A549 (cell line): ENCODE data around the gene KRTAP22-1. TPM values are rescaled to one million over a fixed set of nuclear protein-coding genes. Genes with fewer than 3 reads are reported as not detected.

Source experiments
- ATAC-seq, 2 experiments: fragments of 200-7000 bp in 1 of 2; fragments of >200 bp in 1 of 2; cut with Nextera tagmentation in 1 of 2; cut with Tn5 transposase in 1 of 2; 3 replicates each; pipeline versions ENCODE4 v1.8.0 to v1.9.1; 2018 to 2020; ENCODE audit warnings: mild to moderate bottlenecking in 1 of 2, moderate library complexity in 1 of 2
- CTCF ChIA-PET: fragments of 300-600 bp; sonication (Branson Sonifier 250); formaldehyde crosslinking; extraction: SDS; loops from one replicate; lab custom pipeline; 2021; ENCODE audit warnings: antibody characterized with exemption, inconsistent platforms; lab: Yijun Ruan, JAX
- POLR2A ChIA-PET: fragments of 350-600 bp; formaldehyde crosslinking; extraction: SDS; loops from one replicate; lab custom pipeline; 2021; ENCODE audit warnings: antibody characterized with exemption, inconsistent platforms; lab: Yijun Ruan, JAX
- DNase-seq, 2 experiments: peaks; one replicate each; pipeline versions ENCODE4 v3.0.0 to v3.0.0-alpha.2; 2011 to 2016; ENCODE audit warnings: low read depth in 1 of 2, low spot score in 1 of 2
- FAIRE-seq: peaks from 2 replicates; lab custom pipeline; 2011; peaks lifted over from hg19 to GRCh38; lab: Jason Lieb, UNC
- H3K27ac ChIP-seq, 2 experiments: fragments of >200 bp; sonication (Bioruptor Twin); formaldehyde crosslinking; 3 replicates each; pipeline ENCODE4 v1.5.1; 2016 to 2017
- H3K4me1 ChIP-seq: fragments of >200 bp; sonication (Bioruptor Twin); formaldehyde crosslinking; 3 replicates; pipeline ENCODE4 v1.6.1; 2016
- H3K4me2 ChIP-seq: fragments of >200 bp; sonication (Bioruptor Twin); formaldehyde crosslinking; 3 replicates; pipeline ENCODE4 v1.6.1; 2016
- H3K4me3 ChIP-seq: fragments of >200 bp; sonication (Bioruptor Twin); formaldehyde crosslinking; 3 replicates; pipeline ENCODE4 v1.5.1; 2016
- H3K9me3 ChIP-seq: fragments of >200 bp; sonication (Bioruptor Twin); formaldehyde crosslinking; 3 replicates; pipeline ENCODE4 v1.6.1; 2016
- CEBPB ChIP-seq, 2 experiments: fragments of >200 bp in 1 of 2; sonication (Bioruptor Twin) in 1 of 2; formaldehyde crosslinking in 1 of 2; IDR thresholded peaks; 2 replicates each; pipeline ENCODE4 v1.6.1; 2012 to 2016
- CHD2 ChIP-seq: fragments of 150-350 bp; IDR thresholded peaks from 2 replicates; pipeline ENCODE4 v1.6.1; 2014; ENCODE audit warnings: low read length; ENCODE audit not compliant: partially characterized antibody
- CHD4 ChIP-seq: fragments of 200-600 bp; sonication (generic); IDR thresholded peaks from 2 replicates; pipeline ENCODE4 v1.6.1; 2016; ENCODE audit warnings: antibody characterized with exemption, mild to moderate bottlenecking, borderline replicate concordance
- ESRRA ChIP-seq: fragments of 150-350 bp; IDR thresholded peaks from 2 replicates; pipeline ENCODE4 v1.6.1; 2014; ENCODE audit warnings: mild to moderate bottlenecking, low read length, borderline replicate concordance
- FOSL2 ChIP-seq, 2 experiments: fragments of 450-650 bp in 1 of 2; fragments of >200 bp in 1 of 2; sonication (Bioruptor Twin) in 1 of 2; formaldehyde crosslinking; IDR thresholded peaks; 2 replicates each; pipeline versions ENCODE4 v1.5.0 to v1.6.1; 2016 to 2020; ENCODE audit warnings: mild to moderate bottlenecking in 1 of 2, moderate library complexity in 1 of 2
- HEYL ChIP-seq: fragments of 250-450 bp; sonication (Bioruptor Pico); IDR thresholded peaks from 2 replicates; pipeline ENCODE4 v1.8.0; 2021; ENCODE audit warnings: mild to moderate bottlenecking, moderate library complexity
- HOXA7 ChIP-seq: fragments of 250-450 bp; sonication (Bioruptor Pico); IDR thresholded peaks from 2 replicates; pipeline ENCODE4 v1.5.0; 2020; ENCODE audit warnings: mild to moderate bottlenecking, moderate library complexity
- HOXB13 ChIP-seq: fragments of 250-450 bp; sonication (Bioruptor Pico); IDR thresholded peaks from 2 replicates; pipeline ENCODE4 v1.5.0; 2020; ENCODE audit warnings: low read depth, mild to moderate bottlenecking, moderate library complexity
- HOXB5 ChIP-seq: fragments of 250-450 bp; sonication (Bioruptor Pico); IDR thresholded peaks from 2 replicates; pipeline ENCODE4 v1.5.0; 2020; ENCODE audit warnings: mild to moderate bottlenecking, moderate library complexity
- JUN ChIP-seq, 2 experiments: fragments of >200 bp; sonication (Bioruptor Twin); formaldehyde crosslinking; IDR thresholded peaks; 2 replicates in 1 of 2; 3 replicates in 1 of 2; pipeline ENCODE4 v1.6.1; 2016 to 2017
- MAFK ChIP-seq: fragments of 450-650 bp; IDR thresholded peaks from 2 replicates; pipeline ENCODE4 v1.6.1; 2014; ENCODE audit not compliant: partially characterized antibody
- NFE2L2 ChIP-seq: fragments of 150-350 bp; conservative IDR thresholded peaks from 2 replicates; pipeline ENCODE4 v1.6.1; 2014; ENCODE audit warnings: low read length
- NPAS2 ChIP-seq: fragments of 250-450 bp; sonication (Bioruptor Pico); IDR thresholded peaks from 2 replicates; pipeline ENCODE4 v1.8.0; 2022; ENCODE audit warnings: mild to moderate bottlenecking, moderate library complexity, borderline replicate concordance
- POLR2AphosphoS2 ChIP-seq: conservative IDR thresholded peaks from 2 replicates; pipeline ENCODE4 v1.6.1; 2012; ENCODE audit warnings: low read length, improper control_type of control experiment, inconsistent platforms
- RAD21 ChIP-seq, 2 experiments: fragments of >200 bp in 1 of 2; sonication (Bioruptor Twin) in 1 of 2; formaldehyde crosslinking in 1 of 2; IDR thresholded peaks in 1 of 2; conservative IDR thresholded peaks in 1 of 2; 2 replicates in 1 of 2; 3 replicates in 1 of 2; pipeline ENCODE4 v1.6.1; 2012 to 2018; ENCODE audit warnings: inconsistent platforms in 1 of 2
- RARB ChIP-seq: fragments of 250-450 bp; sonication (Bioruptor Pico); IDR thresholded peaks from 2 replicates; pipeline ENCODE4 v1.8.0; 2021; ENCODE audit warnings: mild to moderate bottlenecking, moderate library complexity
- RCOR1 ChIP-seq: fragments of 150-350 bp; IDR thresholded peaks from 2 replicates; pipeline ENCODE4 v1.6.1; 2014; ENCODE audit warnings: antibody characterized with exemption, low read length, low read depth
- RFX5 ChIP-seq: fragments of 450-650 bp; IDR thresholded peaks from 2 replicates; pipeline ENCODE4 v1.7.1; 2014; ENCODE audit warnings: antibody characterized with exemption, mild to moderate bottlenecking, moderate library complexity
- SMC3 ChIP-seq: fragments of >200 bp; sonication (Bioruptor Twin); formaldehyde crosslinking; IDR thresholded peaks from 3 replicates; pipeline ENCODE4 v1.6.1; 2018; ENCODE audit warnings: inconsistent platforms
- ZSCAN20 ChIP-seq: fragments of 250-450 bp; sonication (Bioruptor Pico); IDR thresholded peaks from 2 replicates; pipeline ENCODE4 v1.8.0; 2022; ENCODE audit warnings: mild to moderate bottlenecking, moderate library complexity
- WGBS: methylation state at CpG from one replicate; pipeline ENCODE4 v1.1.6; 2017; ENCODE audit errors: missing lambda C conversion rate; 5-methylcytosine and 5-hydroxymethylcytosine counted together
- polyA plus RNA-seq, 4 experiments: library from polyadenylated mRNA; depleted of rRNA in 3 of 4; stranded (reverse); fragments of >200 nt; fragmentation: RNase III in 1 of 4; extraction: RNeasy Plus Mini Kit Qiagen cat#74134 plus additional on column Dnase treatment in 1 of 4; gene quantifications; 2 replicates in 3 of 4; 3 replicates in 1 of 4; pipeline ENCODE4 v1.2.3, GENCODE V29; 2011 to 2017
- TF ChIP-seq, protein P1 (sequence below): fragments of 250-450 bp; sonication (Bioruptor Pico); IDR thresholded peaks from 2 replicates; pipeline ENCODE4 v1.5.0; 2021; ENCODE audit warnings: mild to moderate bottlenecking, moderate library complexity, borderline replicate concordance
- TF ChIP-seq, protein P2 (sequence below): fragments of 200-600 bp; sonication (generic); IDR thresholded peaks from 2 replicates; pipeline ENCODE4 v1.6.1; 2016; ENCODE audit warnings: antibody characterized with exemption, mild to moderate bottlenecking, moderate library complexity
- TF ChIP-seq, protein P3 (sequence below): fragments of >200 bp; sonication (Bioruptor Twin); formaldehyde crosslinking; IDR thresholded peaks from 2 replicates; pipeline ENCODE4 v1.6.1; 2016
- TF ChIP-seq, protein P4 (sequence below): IDR thresholded peaks from 2 replicates; pipeline ENCODE4 v1.6.1; 2012

KRTAP22-1 gene
- polyA plus RNA-seq, 2 of the 4 experiments (the other 2 are of a cell fraction) = not detected

DNA sequence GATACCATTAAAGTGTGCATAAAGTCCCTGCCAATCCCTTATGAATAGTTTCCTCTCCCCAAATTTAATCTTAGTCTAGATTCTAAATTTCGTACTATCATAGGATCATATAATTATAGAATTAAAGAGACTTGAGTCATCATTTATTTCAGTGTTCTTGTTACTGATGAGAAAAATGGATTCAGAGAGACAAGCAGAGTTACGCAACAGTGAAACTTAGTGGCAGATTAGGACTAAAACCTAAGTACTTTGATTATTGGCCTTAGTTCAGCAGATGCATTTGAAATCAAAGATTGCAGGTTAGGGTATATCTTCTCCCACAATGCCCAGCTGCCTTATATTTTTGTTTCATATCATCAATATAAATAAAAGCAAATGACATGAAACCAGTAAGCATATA is 38.9 kb upstream of the KRTAP22-1 start:
- no peak for ATAC-seq
- CTCF ChIA-PET = no interaction called here
- 8% methylated on average over 2 of the region's 2 CpGs for WGBS

DNA sequence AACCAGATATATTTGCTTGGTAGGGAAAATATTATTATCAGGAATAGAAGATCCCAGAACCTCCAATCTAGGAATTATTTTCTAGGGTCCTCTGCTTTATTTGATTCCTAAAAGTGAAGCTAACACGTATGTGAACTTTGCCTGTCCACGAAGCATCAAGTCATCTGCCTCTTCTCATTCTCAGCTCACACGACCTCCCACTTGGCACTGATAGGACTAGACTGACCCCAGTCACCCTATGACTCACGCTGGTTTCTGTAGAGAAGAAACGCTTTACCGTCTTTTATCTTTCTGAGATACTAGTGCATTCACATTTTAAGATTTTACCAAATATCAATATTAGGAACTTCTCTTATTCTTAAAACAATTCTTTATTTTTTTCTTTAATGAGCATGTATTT is 37.8 kb upstream of the KRTAP22-1 start:
- ChIA-PET POLR2A (no interaction called here), CTCF (no interaction called here)
- Histone ChIP-seq H3K27ac (no peak overlapping the region), H3K4me2 (no peak overlapping the region), H3K4me3 (no peak overlapping the region), H3K9me3 (no peaks in the 10 kb centered on the region), H3K4me1 (no peaks in the 10 kb centered on the region)
- TF ChIP-seq, protein P1, sequence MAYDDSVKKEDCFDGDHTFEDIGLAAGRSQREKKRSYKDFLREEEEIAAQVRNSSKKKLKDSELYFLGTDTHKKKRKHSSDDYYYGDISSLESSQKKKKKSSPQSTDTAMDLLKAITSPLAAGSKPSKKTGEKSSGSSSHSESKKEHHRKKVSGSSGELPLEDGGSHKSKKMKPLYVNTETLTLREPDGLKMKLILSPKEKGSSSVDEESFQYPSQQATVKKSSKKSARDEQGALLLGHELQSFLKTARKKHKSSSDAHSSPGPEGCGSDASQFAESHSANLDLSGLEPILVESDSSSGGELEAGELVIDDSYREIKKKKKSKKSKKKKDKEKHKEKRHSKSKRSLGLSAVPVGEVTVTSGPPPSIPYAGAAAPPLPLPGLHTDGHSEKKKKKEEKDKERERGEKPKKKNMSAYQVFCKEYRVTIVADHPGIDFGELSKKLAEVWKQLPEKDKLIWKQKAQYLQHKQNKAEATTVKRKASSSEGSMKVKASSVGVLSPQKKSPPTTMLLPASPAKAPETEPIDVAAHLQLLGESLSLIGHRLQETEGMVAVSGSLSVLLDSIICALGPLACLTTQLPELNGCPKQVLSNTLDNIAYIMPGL (CRISPR knock-in tag) = no peak
- TF ChIP-seq MAFK = no peak
- TF ChIP-seq ESRRA = no peak
- no peak for TF ChIP-seq NPAS2 (CRISPR knock-in tag)
- TF ChIP-seq, protein P2, sequence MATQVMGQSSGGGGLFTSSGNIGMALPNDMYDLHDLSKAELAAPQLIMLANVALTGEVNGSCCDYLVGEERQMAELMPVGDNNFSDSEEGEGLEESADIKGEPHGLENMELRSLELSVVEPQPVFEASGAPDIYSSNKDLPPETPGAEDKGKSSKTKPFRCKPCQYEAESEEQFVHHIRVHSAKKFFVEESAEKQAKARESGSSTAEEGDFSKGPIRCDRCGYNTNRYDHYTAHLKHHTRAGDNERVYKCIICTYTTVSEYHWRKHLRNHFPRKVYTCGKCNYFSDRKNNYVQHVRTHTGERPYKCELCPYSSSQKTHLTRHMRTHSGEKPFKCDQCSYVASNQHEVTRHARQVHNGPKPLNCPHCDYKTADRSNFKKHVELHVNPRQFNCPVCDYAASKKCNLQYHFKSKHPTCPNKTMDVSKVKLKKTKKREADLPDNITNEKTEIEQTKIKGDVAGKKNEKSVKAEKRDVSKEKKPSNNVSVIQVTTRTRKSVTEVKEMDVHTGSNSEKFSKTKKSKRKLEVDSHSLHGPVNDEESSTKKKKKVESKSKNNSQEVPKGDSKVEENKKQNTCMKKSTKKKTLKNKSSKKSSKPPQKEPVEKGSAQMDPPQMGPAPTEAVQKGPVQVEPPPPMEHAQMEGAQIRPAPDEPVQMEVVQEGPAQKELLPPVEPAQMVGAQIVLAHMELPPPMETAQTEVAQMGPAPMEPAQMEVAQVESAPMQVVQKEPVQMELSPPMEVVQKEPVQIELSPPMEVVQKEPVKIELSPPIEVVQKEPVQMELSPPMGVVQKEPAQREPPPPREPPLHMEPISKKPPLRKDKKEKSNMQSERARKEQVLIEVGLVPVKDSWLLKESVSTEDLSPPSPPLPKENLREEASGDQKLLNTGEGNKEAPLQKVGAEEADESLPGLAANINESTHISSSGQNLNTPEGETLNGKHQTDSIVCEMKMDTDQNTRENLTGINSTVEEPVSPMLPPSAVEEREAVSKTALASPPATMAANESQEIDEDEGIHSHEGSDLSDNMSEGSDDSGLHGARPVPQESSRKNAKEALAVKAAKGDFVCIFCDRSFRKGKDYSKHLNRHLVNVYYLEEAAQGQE = no peak
- TF ChIP-seq, protein P3, sequence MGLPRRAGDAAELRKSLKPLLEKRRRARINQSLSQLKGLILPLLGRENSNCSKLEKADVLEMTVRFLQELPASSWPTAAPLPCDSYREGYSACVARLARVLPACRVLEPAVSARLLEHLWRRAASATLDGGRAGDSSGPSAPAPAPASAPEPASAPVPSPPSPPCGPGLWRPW = no peak
- TF ChIP-seq RFX5 = no peak
- no peak for TF ChIP-seq RAD21 (conservative IDR thresholded peaks at IDR 0.05 in 1 of 2, IDR thresholded peaks at IDR 0.05 in 1 of 2)
- TF ChIP-seq NFE2L2 = no peak
- no peak for TF ChIP-seq CHD2
- no peak for DNase-seq
- ATAC-seq = no peak
- no peak for FAIRE-seq
- 28% methylated on average over 6 of the region's 6 CpGs for WGBS

More for the DNA sequence above, 38.9 kb upstream of the KRTAP22-1 start:
- FAIRE-seq (no peak), DNase-seq (no peak)
- H3K4me3 ChIP-seq = no peak overlapping the region
- no peaks in the 10 kb centered on the region for H3K9me3 ChIP-seq
- TF ChIP-seq POLR2AphosphoS2 (no peak), HOXB5 (CRISPR knock-in tag) (no peak), RCOR1 (no peak), HOXA7 (CRISPR knock-in tag) (no peak), HOXB13 (CRISPR knock-in tag) (no peak), ZSCAN20 (CRISPR knock-in tag) (no peak), ESRRA (no peak), CHD4 (no peak), HEYL (no peak), JUN (IDR thresholded peaks at IDR 0.05) (no peak), CEBPB (IDR thresholded peaks at IDR 0.05) (no peak), RARB (CRISPR knock-in tag) (no peak), NPAS2 (CRISPR knock-in tag) (no peak), SMC3 (no peak), MAFK (no peak), FOSL2 (IDR thresholded peaks at IDR 0.05) (no peak), FOSL2 (CRISPR knock-in tag; IDR thresholded peaks at IDR 0.05) (no peak)
- TF ChIP-seq, protein P4, sequence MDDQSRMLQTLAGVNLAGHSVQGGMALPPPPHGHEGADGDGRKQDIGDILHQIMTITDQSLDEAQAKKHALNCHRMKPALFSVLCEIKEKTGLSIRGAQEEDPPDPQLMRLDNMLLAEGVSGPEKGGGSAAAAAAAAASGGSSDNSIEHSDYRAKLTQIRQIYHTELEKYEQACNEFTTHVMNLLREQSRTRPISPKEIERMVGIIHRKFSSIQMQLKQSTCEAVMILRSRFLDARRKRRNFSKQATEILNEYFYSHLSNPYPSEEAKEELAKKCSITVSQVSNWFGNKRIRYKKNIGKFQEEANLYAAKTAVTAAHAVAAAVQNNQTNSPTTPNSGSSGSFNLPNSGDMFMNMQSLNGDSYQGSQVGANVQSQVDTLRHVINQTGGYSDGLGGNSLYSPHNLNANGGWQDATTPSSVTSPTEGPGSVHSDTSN = no peak
- no peak overlapping the region for H3K27ac ChIP-seq
- POLR2A ChIA-PET = no interaction called here
- no peak overlapping the region for H3K4me2 ChIP-seq
- H3K4me1 ChIP-seq = no peaks in the 10 kb centered on the region
